OCI-LY7 (cell line): Measurements from ENCODE around the gene DGKE.

Source experiments
- EZH2phosphoT487 ChIP-seq: fragments of 200-600 bp; sonication (generic); IDR thresholded peaks from 2 replicates; pipeline ENCODE4 v1.6.1; 2018; ENCODE audit warnings: low read depth, borderline replicate concordance, mild to moderate bottlenecking, mixed run types, antibody characterized with exemption, low read length, moderate library complexity, mixed read lengths
- TF ChIP-seq, protein P1 (sequence below): fragments of 200-600 bp; sonication (generic); conservative IDR thresholded peaks from 2 replicates; pipeline ENCODE4 v1.5.1; 2014; ENCODE audit warnings: mild to moderate bottlenecking, antibody characterized with exemption, low read length, moderate library complexity, mixed read lengths

GRCh38 chr17:56912105-56912999 is 78.4 kb downstream of the DGKE start:
- TF ChIP-seq, protein P1, sequence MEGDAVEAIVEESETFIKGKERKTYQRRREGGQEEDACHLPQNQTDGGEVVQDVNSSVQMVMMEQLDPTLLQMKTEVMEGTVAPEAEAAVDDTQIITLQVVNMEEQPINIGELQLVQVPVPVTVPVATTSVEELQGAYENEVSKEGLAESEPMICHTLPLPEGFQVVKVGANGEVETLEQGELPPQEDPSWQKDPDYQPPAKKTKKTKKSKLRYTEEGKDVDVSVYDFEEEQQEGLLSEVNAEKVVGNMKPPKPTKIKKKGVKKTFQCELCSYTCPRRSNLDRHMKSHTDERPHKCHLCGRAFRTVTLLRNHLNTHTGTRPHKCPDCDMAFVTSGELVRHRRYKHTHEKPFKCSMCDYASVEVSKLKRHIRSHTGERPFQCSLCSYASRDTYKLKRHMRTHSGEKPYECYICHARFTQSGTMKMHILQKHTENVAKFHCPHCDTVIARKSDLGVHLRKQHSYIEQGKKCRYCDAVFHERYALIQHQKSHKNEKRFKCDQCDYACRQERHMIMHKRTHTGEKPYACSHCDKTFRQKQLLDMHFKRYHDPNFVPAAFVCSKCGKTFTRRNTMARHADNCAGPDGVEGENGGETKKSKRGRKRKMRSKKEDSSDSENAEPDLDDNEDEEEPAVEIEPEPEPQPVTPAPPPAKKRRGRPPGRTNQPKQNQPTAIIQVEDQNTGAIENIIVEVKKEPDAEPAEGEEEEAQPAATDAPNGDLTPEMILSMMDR = no peak
- TF ChIP-seq EZH2phosphoT487 = no peak
